HepG2 (cell line): ENCODE data around the gene MPPE1. TPM values are rescaled to one million over a fixed set of nuclear protein-coding genes. Genes with fewer than 3 reads are reported as not detected.

ENCODE experiments used
- DMAP1 ChIP-seq: IDR thresholded peaks from 2 replicates; pipeline ENCODE4 v1.6.1; 2016
- EHMT2 ChIP-seq: fragments of 200-600 bp; sonication (generic); IDR thresholded peaks from 2 replicates; pipeline ENCODE4 v1.7.0; 2017; ENCODE audit warnings: antibody characterized with exemption, low read depth, low read length, borderline replicate concordance
- GPN1 ChIP-seq: sonication (generic); formaldehyde crosslinking; IDR thresholded peaks from 2 replicates; pipeline ENCODE4 v1.5.1; 2020; ENCODE audit warnings: missing genetic modification reagents, borderline replicate concordance
- GTF3A ChIP-seq: sonication (generic); formaldehyde crosslinking; conservative IDR thresholded peaks from 2 replicates; pipeline ENCODE4 v1.4.0; 2020; ENCODE audit warnings: mild to moderate bottlenecking, missing genetic modification reagents
- GZF1 ChIP-seq: sonication (generic); formaldehyde crosslinking; IDR thresholded peaks from 2 replicates; pipeline ENCODE4 v1.5.1; 2020; ENCODE audit warnings: mild to moderate bottlenecking, missing genetic modification reagents
- HCFC1 ChIP-seq: fragments of 150-350 bp; IDR thresholded peaks from 2 replicates; pipeline ENCODE4 v1.6.1; 2014; ENCODE audit warnings: low read depth, low read length
- HDAC6 ChIP-seq: fragments of 200-600 bp; sonication (generic); IDR thresholded peaks from 2 replicates; pipeline ENCODE4 v1.7.0; 2017; ENCODE audit warnings: mild to moderate bottlenecking, antibody characterized with exemption, low read length, low read depth
- HOXA9 ChIP-seq: sonication (generic); formaldehyde crosslinking; IDR thresholded peaks from 2 replicates; pipeline ENCODE4 v1.8.1; 2022; ENCODE audit warnings: missing genetic modification reagents, mild to moderate bottlenecking, moderate library complexity, borderline replicate concordance
- KLF9 ChIP-seq: IDR thresholded peaks from 2 replicates; pipeline ENCODE4 v1.6.1; 2016; ENCODE audit warnings: low read depth
- MAFG ChIP-seq: sonication (generic); formaldehyde crosslinking; IDR thresholded peaks from 2 replicates; pipeline ENCODE4 v1.5.1; 2020; ENCODE audit warnings: mild to moderate bottlenecking, missing genetic modification reagents
- NFKB2 ChIP-seq: sonication (generic); formaldehyde crosslinking; IDR thresholded peaks from 2 replicates; pipeline ENCODE4 v1.4.0; 2020; ENCODE audit warnings: missing genetic modification reagents, borderline replicate concordance
- RBM22 ChIP-seq: fragments of 200-400 bp; formaldehyde crosslinking; optimal IDR thresholded peaks from 2 replicates; pipeline ENCODE3; 2017; ENCODE audit warnings: mild to moderate bottlenecking, low read length, moderate library complexity
- SAP130 ChIP-seq: IDR thresholded peaks from 2 replicates; pipeline ENCODE4 v1.6.1; 2016; ENCODE audit warnings: low read depth
- SP1 ChIP-seq, 2 experiments: fragments of 450-650 bp in 1 of 2; sonication (generic) in 1 of 2; formaldehyde crosslinking in 1 of 2; IDR thresholded peaks; 2 replicates each; pipeline versions ENCODE4 v1.4.0 to v1.6.1; 2016 to 2020; ENCODE audit warnings: missing genetic modification reagents in 1 of 2
- TAF15 ChIP-seq: fragments of 200-400 bp; formaldehyde crosslinking; IDR thresholded peaks from one replicate; pipeline ENCODE4 v1.6.1; 2018; ENCODE audit warnings: mild to moderate bottlenecking, low read depth, low read length; ENCODE audit not compliant: poor library complexity, severe bottlenecking
- U2AF1 ChIP-seq: fragments of 200-400 bp; formaldehyde crosslinking; optimal IDR thresholded peaks from 2 replicates; pipeline ENCODE3; 2017; ENCODE audit warnings: mild to moderate bottlenecking, low read depth, low read length
- ZIK1 ChIP-seq: sonication (generic); formaldehyde crosslinking; IDR thresholded peaks from 2 replicates; pipeline ENCODE4 v1.5.0; 2020; ENCODE audit warnings: mild to moderate bottlenecking, low read depth, missing genetic modification reagents, borderline replicate concordance
- ZKSCAN1 ChIP-seq: fragments of 150-350 bp; IDR thresholded peaks from 2 replicates; pipeline ENCODE4 v1.6.1; 2014; ENCODE audit warnings: low read length
- ZNF136 ChIP-seq: sonication (generic); formaldehyde crosslinking; IDR thresholded peaks from 2 replicates; pipeline ENCODE4 v1.8.1; 2022; ENCODE audit warnings: low read depth, mild to moderate bottlenecking, moderate library complexity, missing genetic modification reagents
- ZNF30 ChIP-seq: sonication (generic); formaldehyde crosslinking; IDR thresholded peaks from 2 replicates; pipeline ENCODE4 v1.5.0; 2020; ENCODE audit warnings: mild to moderate bottlenecking, missing genetic modification reagents
- ZNF530 ChIP-seq: sonication (generic); formaldehyde crosslinking; IDR thresholded peaks from 2 replicates; pipeline ENCODE4 v1.5.0; 2020; ENCODE audit warnings: low read depth, mild to moderate bottlenecking, missing genetic modification reagents
- ZNF598 ChIP-seq: sonication (generic); formaldehyde crosslinking; IDR thresholded peaks from 2 replicates; pipeline ENCODE4 v1.5.1; 2020; ENCODE audit warnings: mild to moderate bottlenecking, missing genetic modification reagents, borderline replicate concordance
- ZNF614 ChIP-seq: IDR thresholded peaks from 2 replicates; pipeline ENCODE4 v1.6.1; 2018; ENCODE audit warnings: missing biosample characterization, missing genetic modification reagents, inconsistent platforms, borderline replicate concordance
- ZSCAN25 ChIP-seq: sonication (generic); formaldehyde crosslinking; IDR thresholded peaks from 2 replicates; pipeline ENCODE4 v1.8.0; 2022; ENCODE audit warnings: mild to moderate bottlenecking, missing genetic modification reagents
- ZXDC ChIP-seq: sonication (generic); formaldehyde crosslinking; IDR thresholded peaks from 2 replicates; pipeline ENCODE4 v1.5.0; 2020; ENCODE audit warnings: mild to moderate bottlenecking, missing genetic modification reagents
- polyA plus RNA-seq, 8 experiments: library from polyadenylated mRNA; depleted of rRNA in 3 of 8; stranded (reverse) in 7 of 8; unstranded in 1 of 8; fragments of >200 nt; fragmentation: Illumina TruSeq in 4 of 8; extraction: Trizol in 4 of 8; gene quantifications; 2 replicates each; pipeline versions ENCODE4 v1.2.1 to v1.2.3, GENCODE V29; 2011 to 2016; ENCODE audit warnings: low read depth in 4 of 8, missing spikeins in 1 of 8, mixed read lengths in 1 of 8; ENCODE audit not compliant: insufficient read depth in 1 of 8
- total RNA-seq, 5 experiments: library from RNA; depleted of rRNA; stranded (reverse); fragments of >200 nt; fragmentation: Illumina TruSeq; extraction: Trizol; gene quantifications; 2 replicates each; pipeline ENCODE4 v1.2.3, GENCODE V29; 2016; ENCODE audit warnings: low read depth in 1 of 5
- TF ChIP-seq, protein P1 (sequence below): sonication (generic); formaldehyde crosslinking; conservative IDR thresholded peaks from 2 replicates; pipeline ENCODE4 v1.4.0; 2020; ENCODE audit warnings: missing genetic modification reagents
- TF ChIP-seq, protein P2 (sequence below): sonication (generic); formaldehyde crosslinking; IDR thresholded peaks from 2 replicates; pipeline ENCODE4 v1.8.0; 2022; ENCODE audit warnings: missing genetic modification reagents, low read depth, mild to moderate bottlenecking, borderline replicate concordance

Gene MPPE1
- total and polyA plus RNA-seq, 2 of the 13 experiments (the other 11 are each of a cell fraction or from before 2014, with no cell fraction given) = 9.6 to 11.9 TPM

DNA sequence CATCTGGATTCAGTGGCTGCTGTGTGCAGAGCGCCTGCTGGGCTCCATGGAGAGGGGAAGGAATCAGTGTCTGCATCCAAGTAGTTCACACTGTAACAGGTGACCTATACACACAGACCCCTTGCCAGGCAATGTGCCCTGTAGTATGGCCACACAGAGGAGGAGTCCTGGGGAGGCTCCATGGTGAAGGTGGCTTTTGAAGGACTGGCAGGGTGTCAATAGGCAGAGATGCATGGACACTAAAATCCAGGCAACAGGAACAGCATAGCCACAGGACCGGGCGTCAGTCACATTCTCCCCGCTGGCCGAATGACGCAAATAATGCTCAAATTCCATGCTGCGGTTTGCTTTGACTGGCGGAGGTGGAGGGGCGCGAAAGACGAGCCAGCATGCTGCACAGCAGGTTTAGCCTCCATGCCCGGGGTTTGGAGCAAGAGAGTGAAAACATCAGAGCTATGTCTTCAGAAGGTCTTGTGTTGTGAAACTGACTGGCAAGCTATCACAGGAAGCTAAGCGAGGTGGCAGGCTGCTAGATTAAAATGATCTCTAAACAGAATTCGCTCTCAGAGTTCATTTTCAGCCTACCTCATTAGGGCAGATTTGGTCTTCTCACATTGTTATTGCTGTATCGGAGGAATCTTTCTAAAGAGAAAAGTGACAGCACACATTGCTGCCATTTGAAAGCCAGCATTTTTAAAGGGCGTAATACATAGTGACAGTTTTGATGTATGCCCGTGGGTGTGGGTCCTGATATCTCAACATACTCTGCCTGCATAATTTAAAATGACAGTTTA, 58.1 kb downstream of the MPPE1 start (continued):
- no peak for TF ChIP-seq ZNF30
- no peak for TF ChIP-seq GZF1 (CRISPR knock-in tag)
- TF ChIP-seq DMAP1 (CRISPR knock-in tag) = peak; percentile 63; the same call in 1 of the 2 replicates
- no peak for TF ChIP-seq ZXDC (CRISPR knock-in tag)
- TF ChIP-seq ZIK1 (CRISPR knock-in tag) = 0 out of 2 replicates have a peak, but pooled peaks have one; percentile 35
- no peak for TF ChIP-seq U2AF1
- TF ChIP-seq ZNF136 (CRISPR knock-in tag) = no peak
- TF ChIP-seq HCFC1 = no peak
- no peak for TF ChIP-seq KLF9 (CRISPR knock-in tag)
- TF ChIP-seq, protein P1, sequence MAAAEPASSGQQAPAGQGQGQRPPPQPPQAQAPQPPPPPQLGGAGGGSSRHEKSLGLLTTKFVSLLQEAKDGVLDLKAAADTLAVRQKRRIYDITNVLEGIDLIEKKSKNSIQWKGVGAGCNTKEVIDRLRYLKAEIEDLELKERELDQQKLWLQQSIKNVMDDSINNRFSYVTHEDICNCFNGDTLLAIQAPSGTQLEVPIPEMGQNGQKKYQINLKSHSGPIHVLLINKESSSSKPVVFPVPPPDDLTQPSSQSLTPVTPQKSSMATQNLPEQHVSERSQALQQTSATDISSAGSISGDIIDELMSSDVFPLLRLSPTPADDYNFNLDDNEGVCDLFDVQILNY (CRISPR knock-in tag) = no peak; the same call in 1 of the 2 replicates
- TF ChIP-seq, protein P2, sequence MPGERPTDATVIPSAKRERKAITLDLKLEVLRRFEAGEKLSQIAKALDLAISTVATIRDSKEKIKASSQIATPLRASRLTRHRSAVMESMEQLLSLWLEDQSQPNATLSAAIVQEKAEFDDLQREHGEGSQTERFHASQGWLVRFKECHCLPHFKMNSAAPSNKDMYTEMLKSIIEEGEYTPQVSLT = no peak
- no peak for TF ChIP-seq HOXA9 (CRISPR knock-in tag)
- TF ChIP-seq ZKSCAN1 = no peak
- TF ChIP-seq SP1 (IDR thresholded peaks at IDR 0.05) = no peak
- TF ChIP-seq SP1 (CRISPR knock-in tag; IDR thresholded peaks at IDR 0.05) = 0 out of 2 replicates have a peak, but pooled peaks have one; percentile 37
- TF ChIP-seq HDAC6 = no peak
- TF ChIP-seq SAP130 = peak; percentile 92
- TF ChIP-seq EHMT2 = no peak
- TF ChIP-seq TAF15 = no peak
- TF ChIP-seq GPN1 (CRISPR knock-in tag) = no peak
- peak; percentile 39; the same call in 1 of the 2 replicates for TF ChIP-seq NFKB2 (CRISPR knock-in tag)
- TF ChIP-seq RBM22 = no peak
- TF ChIP-seq ZNF614 (CRISPR knock-in tag) = peak; percentile 59; the same call in 1 of the 2 replicates
- TF ChIP-seq ZSCAN25 (CRISPR knock-in tag) = no peak
- TF ChIP-seq MAFG (CRISPR knock-in tag) = no peak
- TF ChIP-seq GTF3A (CRISPR knock-in tag) = no peak
- 0 out of 2 replicates have a peak, but pooled peaks have one; percentile 31 for TF ChIP-seq ZNF598 (CRISPR knock-in tag)
- TF ChIP-seq ZNF530 (CRISPR knock-in tag) = no peak
